ENCODE results near the gene NANS.

NANS gene

DNA sequence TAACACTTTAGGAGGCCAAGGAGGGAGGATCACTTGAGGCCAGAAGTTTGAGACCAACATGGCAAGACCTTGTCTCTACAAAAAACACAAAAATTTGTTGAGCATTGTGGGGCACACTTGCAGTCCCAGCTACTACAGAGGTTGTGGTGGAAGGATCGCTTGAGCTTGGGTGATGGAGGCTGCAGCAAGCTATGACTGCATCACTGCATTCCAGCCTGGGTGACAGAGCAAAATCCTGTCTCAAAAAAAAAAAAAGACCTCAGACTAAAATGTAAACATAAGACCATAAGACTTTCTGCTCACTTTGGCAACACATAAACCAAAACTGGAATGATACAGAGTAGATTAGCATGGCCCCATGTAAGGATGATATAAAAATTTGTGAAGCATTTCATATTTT is 24.6 kb upstream of the NANS start:
- DNase-seq (ENCODE audit: low read depth in 1 of 2, low spot score in 1 of 2), result no peak
- TF ChIP-seq POLR2AphosphoS5 (IDR thresholded peaks at IDR 0.05; ENCODE audit: low read depth), result no peak
- no peak for TF ChIP-seq GABPA (IDR thresholded peaks at IDR 0.05; ENCODE audit: low read depth)
- no peak for TF ChIP-seq SPI1 (IDR thresholded peaks at IDR 0.05; ENCODE audit: borderline replicate concordance, low read depth)
- TF ChIP-seq CTCF (IDR thresholded peaks at IDR 0.05; ENCODE audit: insufficient read depth, low read length), result no peak
- TF ChIP-seq REST (IDR thresholded peaks at IDR 0.05; ENCODE audit: insufficient replicate concordance, low read depth), result no peak
- Histone ChIP-seq H3K27me3 (ENCODE audit: insufficient read depth, poor library complexity, severe bottlenecking) (no peaks in the 10 kb centered on the region), H3K4me3 (replicated peaks; ENCODE audit: insufficient read depth, low read length) (no peak overlapping the region), H3K27ac (replicated peaks) (no peak overlapping the region)

DNA sequence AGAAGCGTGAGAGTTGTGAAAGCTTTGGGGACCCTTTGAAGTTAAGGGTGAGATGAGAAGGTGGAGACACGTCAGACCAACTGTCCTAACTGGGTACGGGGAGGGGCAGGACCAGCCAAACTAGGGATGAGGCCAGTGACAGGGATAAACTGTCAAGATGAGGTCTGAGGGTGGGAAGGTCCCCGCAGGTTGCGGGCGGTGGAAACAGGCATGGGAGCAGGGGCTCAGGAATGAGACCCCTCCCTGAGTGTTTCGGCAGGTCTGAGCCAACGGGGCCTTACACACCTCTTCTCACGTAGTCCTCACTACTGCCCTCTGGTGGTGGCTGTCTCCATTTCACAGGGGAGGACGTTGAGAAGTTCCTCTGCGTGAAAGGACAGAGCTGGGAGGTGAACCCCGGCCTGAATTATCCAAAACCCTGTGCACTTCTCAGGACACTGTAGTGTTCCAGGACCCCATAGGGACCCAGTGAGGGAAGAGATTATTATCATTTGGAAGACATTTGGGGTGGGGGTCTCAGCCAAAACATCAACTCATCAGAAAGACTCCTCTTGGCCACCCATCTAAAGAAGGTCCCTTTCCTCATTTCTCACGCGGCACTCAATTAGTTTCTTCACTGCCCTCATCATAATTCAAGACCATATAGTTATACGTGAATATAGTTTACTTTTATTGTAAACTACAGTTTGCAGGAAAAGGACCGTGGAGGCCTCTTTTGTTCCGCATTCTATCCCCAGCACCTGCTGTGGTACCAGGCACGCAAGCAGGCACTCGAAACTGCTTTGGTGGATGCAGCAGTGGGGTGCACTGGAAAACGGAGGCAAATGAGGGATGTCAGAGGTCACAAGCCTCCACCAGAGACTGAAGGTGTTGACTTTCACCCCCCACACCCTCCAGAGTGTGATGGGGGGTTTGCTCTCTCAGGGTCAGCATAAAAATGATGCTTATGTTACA is 21.7 kb upstream of the NANS start:
- no peaks in the 10 kb centered on the region for H3K27me3 ChIP-seq (ENCODE audit: insufficient read depth, poor library complexity, severe bottlenecking)
- no peak overlapping the region for H3K4me3 ChIP-seq (replicated peaks; ENCODE audit: insufficient read depth, low read length)
- TF ChIP-seq CTCF (IDR thresholded peaks at IDR 0.05; ENCODE audit: insufficient read depth, low read length) (peak; percentile 89), SPI1 (IDR thresholded peaks at IDR 0.05; ENCODE audit: borderline replicate concordance, low read depth) (peak; percentile 27; the same call in 1 of the 2 replicates), GABPA (IDR thresholded peaks at IDR 0.05; ENCODE audit: low read depth) (no peak), POLR2AphosphoS5 (IDR thresholded peaks at IDR 0.05; ENCODE audit: low read depth) (no peak), REST (IDR thresholded peaks at IDR 0.05; ENCODE audit: insufficient replicate concordance, low read depth) (no peak)
- DNase-seq (ENCODE audit: low read depth in 1 of 2, low spot score in 1 of 2), result peak in 1 of 2 experiments; percentile 87
- H3K27ac ChIP-seq (replicated peaks), result no peak overlapping the region

GRCh38 chr9:98037357-98037756 is 19.2 kb upstream of the NANS start:
- DNase-seq (ENCODE audit: low read depth in 1 of 2, low spot score in 1 of 2), result peak in 1 of 2 experiments; percentile 86
- peak overlapping the region; percentile 39 for H3K27ac ChIP-seq (replicated peaks)
- H3K27me3 ChIP-seq (ENCODE audit: insufficient read depth, poor library complexity, severe bottlenecking), result no peaks in the 10 kb centered on the region
- H3K4me3 ChIP-seq (replicated peaks; ENCODE audit: insufficient read depth, low read length), result no peak overlapping the region
- TF ChIP-seq REST (IDR thresholded peaks at IDR 0.05; ENCODE audit: insufficient replicate concordance, low read depth), result no peak
- peak; percentile 39; the same call in 1 of the 2 replicates for TF ChIP-seq SPI1 (IDR thresholded peaks at IDR 0.05; ENCODE audit: borderline replicate concordance, low read depth)
- TF ChIP-seq POLR2AphosphoS5 (IDR thresholded peaks at IDR 0.05; ENCODE audit: low read depth), result peak; percentile 84
- 0 out of 2 replicates have a peak, but pooled peaks have one; percentile 26 for TF ChIP-seq GABPA (IDR thresholded peaks at IDR 0.05; ENCODE audit: low read depth)
- TF ChIP-seq CTCF (IDR thresholded peaks at IDR 0.05; ENCODE audit: insufficient read depth, low read length), result no peak

Measured in HL-60 (cell line).